Adrenal gland (tissue), 5 donors: ENCODE data around the gene OR51F2.

Experiments used
- POLR2A ChIP-seq, 2 donors: fragments of 450-650 bp; IDR thresholded peaks; one replicate each; pipeline ENCODE4 v1.6.1; 2017; ENCODE audit warnings: antibody characterized with exemption in 2 of 2, mild to moderate bottlenecking in 2 of 2, moderate library complexity in 1 of 2
- TF ChIP-seq, protein P1 (sequence below), 6 experiments: fragments of 450-650 bp in 4 of 6; fragments of 200-600 bp in 2 of 6; sonication (generic) in 1 of 6; IDR thresholded peaks; 1 replicate in 5 of 6; 2 replicates in 1 of 6; pipeline versions ENCODE4 v1.5.1 to v1.8.0; 2016 to 2021; ENCODE audit warnings: antibody characterized with exemption in 6 of 6, mild to moderate bottlenecking in 2 of 6, moderate library complexity in 1 of 6
- donor health status: DM: no; HTN: no; CAD: no.

GRCh38 chr11:4830909-4831308 lies 9.8 kb downstream of the OR51F2 start:
- TF ChIP-seq, protein P1, sequence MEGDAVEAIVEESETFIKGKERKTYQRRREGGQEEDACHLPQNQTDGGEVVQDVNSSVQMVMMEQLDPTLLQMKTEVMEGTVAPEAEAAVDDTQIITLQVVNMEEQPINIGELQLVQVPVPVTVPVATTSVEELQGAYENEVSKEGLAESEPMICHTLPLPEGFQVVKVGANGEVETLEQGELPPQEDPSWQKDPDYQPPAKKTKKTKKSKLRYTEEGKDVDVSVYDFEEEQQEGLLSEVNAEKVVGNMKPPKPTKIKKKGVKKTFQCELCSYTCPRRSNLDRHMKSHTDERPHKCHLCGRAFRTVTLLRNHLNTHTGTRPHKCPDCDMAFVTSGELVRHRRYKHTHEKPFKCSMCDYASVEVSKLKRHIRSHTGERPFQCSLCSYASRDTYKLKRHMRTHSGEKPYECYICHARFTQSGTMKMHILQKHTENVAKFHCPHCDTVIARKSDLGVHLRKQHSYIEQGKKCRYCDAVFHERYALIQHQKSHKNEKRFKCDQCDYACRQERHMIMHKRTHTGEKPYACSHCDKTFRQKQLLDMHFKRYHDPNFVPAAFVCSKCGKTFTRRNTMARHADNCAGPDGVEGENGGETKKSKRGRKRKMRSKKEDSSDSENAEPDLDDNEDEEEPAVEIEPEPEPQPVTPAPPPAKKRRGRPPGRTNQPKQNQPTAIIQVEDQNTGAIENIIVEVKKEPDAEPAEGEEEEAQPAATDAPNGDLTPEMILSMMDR (IDR thresholded peaks at IDR 0.05), result no peak
- TF ChIP-seq POLR2A (IDR thresholded peaks at IDR 0.05), result no peak
